TTC549 (cell line): ENCODE results near the gene EPO.
"Not testable (repeated sequence)": the region's sequence is repeated elsewhere in the genome, so short reads cannot be mapped to it uniquely, and the experiment has no call there.

ENCODE experiments used
- FAIRE-seq: peaks from 2 replicates; lab custom pipeline; 2012; peaks lifted over from hg19 to GRCh38; lab: Jason Lieb, UNC

EPO gene

DNA sequence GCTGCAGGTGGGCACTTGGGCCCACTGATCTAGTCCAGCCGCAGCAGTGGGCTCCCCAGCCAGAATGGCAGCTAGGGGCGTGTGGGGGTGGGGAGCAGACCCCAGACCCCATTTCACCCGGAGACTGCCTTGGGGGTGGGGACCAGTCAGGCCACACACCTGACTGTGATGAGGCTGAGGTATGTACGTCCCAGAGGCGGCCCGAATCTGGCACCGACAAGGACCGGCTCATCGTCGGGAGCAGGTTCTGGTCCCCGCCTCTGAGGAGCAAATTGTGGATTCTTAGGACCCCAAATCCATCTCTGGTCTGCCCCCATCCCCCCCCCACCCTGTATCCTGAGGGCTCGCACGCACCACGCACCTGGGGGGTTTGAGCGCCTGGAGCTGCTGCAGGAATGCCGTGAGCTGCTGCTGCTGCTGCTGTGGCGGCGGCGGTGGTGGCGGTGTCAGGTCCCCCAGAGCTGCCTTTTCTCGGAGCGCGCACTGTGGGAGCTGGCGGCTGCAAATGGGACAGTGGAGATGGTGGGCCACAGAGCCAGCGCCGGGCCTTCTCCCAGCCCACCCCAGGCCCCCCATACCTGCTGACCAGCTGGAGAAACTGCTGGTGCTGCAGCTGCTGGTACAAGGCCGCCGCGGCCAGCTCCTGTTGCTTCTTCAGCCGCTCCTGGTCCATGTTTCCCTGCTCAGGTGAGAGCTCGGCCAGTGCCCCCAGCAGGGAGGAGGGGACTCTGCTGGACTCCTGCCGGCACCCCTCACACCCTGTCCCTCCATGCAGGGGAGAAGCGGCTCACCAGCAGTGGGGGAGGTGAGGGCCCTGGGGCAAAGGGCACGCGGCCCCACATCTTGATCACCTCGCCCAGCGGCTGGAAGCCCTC lies 36.4 kb upstream of the EPO start:
- FAIRE-seq: no peak

DNA sequence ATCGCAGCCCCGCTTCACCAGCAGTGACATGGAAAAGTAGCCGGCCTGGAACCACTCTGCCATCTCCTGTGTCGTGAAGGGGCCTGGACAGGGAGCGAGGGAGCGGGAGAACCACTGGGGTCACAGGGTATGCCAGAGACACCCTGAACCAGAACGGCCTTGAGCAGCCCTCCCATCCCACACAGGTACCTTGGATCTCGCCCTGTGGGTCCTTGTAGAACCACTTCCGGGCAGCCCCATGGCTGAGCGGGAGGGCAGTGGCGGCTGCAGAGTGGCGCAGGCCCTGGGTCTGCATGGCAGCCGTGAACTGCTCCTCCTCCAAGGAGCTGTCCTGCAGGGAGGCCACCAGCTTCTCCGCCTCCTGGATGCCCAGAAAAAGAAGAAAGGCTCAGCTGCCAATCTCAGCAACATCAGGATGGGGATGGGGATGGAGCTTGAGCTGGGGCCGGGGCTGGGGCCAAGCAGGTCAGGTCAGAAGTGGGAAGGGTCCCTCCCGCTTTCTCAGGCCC lies 35.7 kb upstream of the EPO start:
- no peak for FAIRE-seq

DNA sequence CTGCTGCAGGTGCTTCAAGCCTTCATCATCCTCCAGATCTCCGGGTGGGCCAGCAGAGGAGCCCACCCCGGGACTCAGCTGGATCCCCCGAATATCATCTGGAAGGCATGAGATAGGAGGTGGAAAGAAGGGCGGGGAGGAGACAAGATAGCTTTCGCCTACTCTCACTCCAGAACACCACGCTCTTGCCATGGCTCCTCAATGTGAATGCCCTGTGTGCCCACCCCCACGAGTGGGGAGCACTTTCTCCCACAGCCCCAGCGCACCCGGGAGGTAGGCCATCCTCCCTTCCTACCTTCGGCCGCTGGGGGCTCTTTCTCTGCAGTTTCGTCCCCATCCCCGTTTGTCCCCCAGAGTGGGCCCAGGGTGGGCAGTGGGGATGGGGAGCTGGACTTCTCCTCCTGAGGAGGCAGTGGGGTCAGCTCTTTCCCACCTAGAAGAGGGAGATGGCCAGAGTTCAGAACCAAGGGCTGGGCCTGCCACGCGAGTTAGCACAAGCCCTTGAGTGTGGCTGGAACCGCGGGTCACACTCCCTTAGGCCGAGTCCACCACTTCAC lies 35.1 kb upstream of the EPO start:
- FAIRE-seq: no peak

DNA sequence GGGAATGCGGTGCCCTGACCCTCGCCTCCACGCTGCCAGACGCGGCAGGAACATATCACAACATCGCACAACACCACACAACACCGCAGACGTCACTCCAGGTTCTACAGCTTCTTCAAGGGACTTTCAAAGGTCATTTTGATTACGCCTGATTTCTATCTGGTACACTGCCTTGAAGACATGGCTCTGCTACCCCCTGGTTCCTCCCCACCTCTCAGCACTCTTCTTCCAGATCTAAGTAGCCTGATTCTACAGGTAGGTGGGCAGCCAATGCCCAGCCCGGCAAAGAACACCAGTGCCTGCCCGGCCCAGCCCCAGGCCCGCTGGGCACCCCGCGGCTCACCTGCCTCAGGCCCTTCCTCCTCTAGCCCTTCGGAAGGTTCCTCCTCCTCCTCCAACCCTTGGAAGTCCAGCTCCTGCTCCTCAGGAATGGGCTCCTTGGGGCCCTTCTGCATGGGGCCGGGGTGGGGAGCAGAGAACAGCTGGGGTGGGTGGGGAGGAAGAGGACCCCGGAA lies 34.6 kb upstream of the EPO start:
- no peak for FAIRE-seq

DNA sequence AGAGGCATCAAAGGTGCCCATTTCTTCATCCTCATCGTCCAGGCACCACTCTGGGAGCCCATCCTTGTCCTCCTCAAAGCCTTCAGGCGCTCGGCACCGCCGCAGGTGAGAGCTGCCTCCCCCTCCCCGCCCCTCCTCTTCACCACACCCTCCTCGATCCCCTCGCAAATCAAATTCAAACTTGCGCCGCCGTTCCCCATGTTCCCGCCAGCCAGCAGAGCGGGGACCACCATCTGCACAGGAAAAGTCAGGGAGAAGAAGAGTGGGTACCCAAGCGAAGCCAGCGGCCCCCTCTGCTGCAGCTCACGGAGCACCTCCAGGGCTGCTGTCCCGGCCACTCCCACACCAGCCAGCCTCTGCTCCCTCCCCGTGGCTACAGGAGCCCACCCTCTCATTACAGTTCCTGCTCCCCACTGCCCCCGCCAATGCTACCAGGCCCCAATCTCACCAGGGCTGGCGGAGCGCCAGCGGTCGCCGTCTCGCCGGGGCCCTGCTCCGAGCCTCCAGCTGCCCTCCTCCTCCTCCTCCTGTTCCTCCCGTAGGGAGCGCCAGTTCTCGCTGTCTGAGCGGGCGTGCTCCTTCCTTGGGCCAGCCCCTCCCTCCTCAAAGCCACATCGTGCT lies 34.0 kb upstream of the EPO start:
- FAIRE-seq: no peak

DNA sequence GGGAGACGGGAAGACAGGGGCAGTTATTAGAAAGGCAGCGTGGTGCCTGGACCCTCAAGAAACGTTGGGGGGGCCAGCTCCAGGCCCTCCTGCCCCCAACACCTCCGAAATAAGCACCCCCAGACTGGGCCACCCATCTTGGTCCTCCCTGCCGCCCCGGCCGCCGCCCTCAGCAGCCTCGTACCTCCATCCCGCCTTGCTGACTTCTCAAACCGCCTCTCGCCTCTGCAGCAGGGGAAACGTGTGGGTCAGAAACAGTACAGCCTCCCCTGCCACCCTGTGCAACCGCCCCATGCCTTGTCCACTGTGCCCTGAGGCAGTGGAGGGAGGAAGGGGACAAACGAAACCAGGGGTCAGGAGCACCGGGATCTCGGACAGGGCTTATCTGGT lies 33.5 kb upstream of the EPO start:
- no peak for FAIRE-seq

DNA sequence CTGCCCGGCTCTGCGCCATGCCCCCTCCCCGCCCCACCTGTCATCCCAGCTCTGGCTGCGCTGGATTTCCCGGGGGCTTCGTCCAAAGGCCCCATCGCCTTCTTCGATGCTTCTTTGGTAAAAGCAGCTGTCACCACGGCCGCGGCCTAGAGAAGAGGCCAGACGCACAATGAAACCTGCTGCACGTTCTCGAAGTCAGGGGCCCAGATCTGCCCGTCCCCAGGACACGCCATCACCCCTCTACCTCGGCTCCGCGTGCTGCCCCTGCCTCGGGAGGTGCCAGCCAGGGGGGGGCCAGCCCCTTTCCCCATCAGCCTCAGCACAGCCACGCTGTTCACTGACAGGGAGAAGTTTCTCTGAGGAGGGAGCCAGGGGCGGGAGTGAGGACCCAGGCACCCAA lies 33.0 kb upstream of the EPO start:
- no peak for FAIRE-seq

DNA sequence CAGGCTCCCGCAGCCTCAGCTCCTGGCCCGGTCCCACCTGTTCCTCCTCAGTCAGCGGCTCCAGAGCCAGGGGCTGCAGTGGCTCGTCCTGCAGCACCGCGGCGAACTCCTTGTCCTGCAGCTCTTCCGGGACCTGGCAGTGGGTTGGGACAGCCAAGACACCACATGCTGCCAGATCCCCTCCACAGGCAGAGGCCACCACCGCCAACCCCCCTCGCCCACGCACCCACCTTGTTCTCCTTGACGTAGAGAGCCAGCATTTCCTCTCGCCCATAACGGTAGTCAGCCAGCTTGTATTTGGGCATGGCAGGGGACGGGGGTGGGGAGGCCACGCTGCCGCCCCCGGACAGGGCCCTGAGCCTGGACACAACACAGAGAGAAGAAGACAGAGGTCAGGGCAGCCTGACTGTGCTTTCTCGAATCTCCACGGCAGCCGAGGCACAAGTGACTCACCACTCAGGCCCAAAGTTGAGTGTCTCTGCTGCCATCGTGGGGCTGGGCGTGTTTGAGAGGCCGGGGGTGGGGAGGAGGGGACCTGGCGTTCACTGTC lies 32.4 kb upstream of the EPO start:
- FAIRE-seq: no peak

DNA sequence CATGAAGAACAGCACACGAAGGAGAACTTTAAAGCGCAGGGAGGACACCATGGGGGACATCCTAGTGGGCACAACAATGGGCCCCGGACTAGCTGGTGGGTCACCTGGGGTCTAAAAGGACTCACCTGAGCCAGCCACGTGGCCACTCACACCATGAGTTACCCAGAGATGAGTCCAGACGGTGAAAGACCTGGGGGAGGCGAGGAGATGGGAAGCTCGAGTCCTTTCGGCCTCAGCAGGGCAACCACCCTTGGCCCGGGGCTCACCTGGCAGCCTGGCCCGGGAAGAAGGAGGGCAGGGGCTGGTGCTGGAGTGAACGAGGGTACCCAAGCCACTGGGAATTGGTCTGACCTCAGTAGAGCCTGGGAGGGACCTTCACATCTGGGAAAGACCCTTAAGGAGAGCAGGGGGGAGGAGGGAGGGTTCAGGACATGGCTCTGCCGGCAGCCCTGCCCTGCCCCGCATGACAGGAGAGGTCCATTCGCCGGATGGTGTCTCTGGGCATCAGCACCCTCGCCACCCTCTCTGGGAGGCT lies 31.9 kb upstream of the EPO start:
- FAIRE-seq: no peak

DNA sequence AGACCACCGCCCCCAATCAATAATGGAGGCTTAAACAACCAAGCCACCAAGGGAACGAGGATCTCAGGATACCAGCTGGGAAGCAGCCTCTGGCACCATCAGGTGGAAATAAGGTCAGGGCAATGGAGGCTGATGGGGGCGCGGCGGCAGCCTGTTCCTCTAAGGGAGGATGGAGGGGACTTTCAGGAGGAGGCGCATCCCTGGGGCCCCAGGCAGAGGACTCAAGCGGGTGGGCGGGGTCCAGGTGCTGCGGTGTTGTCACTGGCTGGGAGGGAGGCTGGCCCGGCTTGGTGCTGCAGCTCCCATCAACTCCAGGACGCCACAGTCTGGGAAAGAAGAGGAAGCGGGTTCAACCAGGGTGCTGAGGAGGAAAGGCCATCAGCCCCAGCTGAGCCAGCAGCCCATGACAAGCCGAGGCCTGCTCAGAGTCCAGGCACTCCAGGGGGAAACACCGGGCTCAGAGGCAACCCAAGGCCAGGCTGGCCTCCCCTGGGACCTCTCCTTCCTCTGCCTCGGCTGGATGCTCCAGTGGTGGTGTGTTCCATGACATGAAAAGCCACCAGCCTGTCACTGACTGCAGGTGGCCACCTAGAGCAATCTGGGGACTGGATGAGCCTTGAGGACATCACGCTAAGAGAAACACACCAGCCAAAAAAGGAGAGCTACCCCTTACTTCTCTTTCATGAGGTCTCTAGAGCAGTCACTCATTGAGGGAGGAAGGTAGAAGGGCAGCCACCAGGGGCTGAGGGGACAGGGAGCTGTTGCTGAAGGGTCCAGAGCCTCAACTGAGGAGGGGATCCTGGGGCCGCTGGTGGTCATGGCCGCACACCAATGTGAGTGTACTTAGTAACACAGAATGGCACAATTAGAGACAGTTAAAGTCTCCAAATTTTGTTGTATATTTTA lies 30.8 kb upstream of the EPO start:
- FAIRE-seq: no peak

DNA sequence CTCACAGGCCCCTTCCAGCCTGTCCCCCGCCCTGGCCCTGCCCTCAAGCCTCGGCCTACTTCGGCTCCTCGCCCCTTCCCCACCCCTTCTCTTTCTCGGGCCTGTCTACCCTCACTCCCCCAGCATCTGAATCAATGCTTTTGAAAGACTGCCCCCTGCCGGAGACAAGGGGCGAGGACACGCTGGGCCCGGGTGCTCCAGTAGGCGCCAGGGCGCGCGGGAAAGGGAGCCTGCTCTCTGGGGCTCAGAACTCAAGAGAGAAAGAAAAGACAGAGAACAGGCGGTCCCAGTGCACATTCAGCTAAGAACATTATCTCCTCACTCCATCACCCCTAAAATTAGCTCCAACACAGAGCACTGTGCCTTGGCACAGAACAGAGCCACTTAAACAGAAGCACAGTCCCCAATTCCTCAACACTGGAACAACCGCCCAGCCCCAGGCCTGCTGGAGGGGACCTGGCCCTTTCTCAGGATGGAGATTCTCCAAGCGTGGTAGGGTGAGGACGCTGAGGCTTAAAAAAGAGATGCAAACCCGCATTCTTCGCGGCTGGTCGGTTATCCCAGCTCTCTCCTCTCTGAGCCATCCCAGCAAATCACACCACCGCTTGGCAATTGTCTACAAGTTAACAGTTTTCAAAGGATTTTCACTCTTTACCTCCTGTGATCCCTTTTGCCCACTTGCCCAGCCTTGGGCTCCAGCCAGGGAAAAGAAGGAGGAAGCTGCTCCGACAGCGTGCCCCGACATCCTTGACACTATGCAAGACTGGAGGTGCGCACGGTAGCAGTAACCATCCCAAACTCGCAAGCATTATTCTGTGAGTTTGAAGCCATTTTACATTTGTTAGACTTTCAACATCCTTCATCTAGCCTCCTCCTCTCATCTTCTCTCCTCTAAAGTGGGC lies 28.3 kb upstream of the EPO start:
- peak; percentile 36 for FAIRE-seq

DNA sequence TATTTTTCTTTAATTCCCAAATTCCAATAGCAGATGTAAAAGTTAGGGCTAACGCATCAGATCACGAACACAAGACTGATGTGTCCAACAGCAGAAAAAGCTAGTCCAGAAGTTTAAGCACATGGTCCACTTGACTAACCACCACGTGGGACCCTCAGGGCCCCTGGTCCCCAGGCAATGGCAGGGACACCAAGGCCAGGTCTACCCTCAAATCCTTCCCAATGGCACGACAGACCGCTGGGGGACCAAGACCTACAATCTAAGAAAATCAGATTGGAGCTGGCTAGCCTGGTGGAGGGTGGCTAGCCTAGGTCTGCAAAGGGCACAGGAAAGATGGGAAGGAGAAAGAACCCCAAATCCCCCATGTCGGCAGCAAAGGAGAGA lies 27.7 kb upstream of the EPO start:
- no peak for FAIRE-seq

DNA sequence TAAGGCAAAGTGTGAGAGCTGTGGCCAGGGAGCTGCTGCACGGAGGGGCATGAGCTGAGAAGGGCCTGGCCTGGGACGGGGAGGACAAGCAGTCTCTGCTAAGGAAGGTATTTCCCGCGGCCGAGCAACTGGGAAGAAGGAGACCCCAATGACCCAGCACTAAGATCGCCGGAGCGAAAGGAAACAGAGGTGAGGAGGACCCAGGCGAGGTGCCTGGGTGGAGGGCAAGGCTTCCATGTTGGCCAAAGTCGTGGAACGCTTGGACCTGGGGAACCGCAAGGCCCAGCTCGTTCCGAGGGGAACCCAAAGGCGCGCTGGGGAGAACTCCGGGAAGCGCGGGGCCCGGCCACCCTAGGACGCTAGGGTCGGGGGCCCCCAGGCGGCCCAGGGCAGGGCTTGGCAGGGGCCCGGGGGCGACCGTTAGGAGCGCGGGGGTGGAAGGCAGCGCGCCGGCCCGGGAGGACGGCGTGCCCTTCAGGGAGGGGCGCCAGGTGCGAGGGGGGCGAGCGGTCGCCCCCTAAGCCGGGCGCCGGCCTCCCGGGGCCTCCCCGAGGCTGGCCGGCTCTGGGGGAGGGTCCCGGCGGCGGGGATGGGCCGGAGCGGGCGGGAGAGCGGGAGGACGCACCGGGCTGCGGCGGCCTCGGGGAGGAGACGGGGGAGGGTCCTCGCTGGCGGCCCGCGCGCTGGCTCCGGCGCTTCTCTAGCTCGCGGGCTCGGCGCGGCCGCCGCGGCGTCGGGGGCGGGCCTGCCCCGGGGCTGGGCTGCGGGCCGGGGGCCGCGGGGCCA lies 26.8 kb upstream of the EPO start:
- FAIRE-seq: no peak

DNA sequence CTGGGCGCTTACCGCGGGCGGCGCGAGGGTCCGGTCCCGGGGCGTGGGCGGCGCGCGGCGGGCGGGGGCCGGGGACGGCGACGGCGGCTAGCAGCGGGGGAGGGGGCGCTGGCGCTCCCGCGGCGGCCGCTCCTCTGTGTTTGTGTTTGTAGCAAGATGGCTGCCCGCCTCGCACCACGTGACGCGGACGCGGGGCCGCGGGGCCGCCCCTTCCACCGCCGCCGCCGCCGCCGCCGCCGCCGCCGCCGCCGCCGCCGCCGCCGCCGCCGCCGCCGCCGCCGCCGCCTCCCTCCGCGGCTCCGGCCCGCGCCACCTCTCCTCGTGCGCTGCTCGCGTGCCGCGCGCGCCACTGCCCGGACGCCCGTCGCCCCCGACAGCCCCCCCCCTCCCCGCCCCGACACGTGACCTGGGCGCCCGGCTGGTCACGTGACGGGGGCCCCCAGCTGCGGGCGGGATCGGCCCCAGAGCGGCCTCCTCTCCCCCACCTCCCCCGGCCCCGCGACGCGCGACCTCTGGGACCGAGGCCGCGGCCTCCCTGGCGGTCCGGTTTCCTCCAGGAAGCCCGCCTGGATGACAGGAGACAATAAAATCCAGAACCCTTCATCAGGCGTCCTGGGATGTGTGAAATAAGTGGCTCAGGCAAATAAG lies 26.0 kb upstream of the EPO start, which contains the start of gene GIGYF1:
GIGYF1 (minus strand) TSS at position 153 of the 648 bp plus-strand sequence. CDS start 6,012 bp downstream, outside the sequence.
- no peak for FAIRE-seq

DNA sequence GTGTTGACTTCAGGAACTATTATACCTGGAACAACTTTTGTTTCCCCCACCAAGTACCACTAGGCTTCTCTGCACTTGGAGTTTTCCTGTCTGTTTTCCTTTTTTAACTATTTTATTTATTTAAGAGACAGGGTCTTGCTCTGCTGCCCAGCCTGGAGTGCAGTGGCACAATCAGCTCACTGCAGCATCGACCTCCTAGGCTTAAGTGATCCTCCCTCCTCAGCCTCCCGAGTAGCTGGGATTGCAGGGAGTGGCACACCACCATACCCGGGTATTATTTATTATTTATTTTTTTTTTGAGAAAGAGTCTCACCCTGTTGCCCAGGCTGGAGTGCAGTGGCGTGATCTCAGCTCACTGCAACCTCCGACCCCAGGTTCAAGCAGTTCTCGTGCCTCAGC lies 24.1 kb upstream of the EPO start:
- FAIRE-seq: no peak

DNA sequence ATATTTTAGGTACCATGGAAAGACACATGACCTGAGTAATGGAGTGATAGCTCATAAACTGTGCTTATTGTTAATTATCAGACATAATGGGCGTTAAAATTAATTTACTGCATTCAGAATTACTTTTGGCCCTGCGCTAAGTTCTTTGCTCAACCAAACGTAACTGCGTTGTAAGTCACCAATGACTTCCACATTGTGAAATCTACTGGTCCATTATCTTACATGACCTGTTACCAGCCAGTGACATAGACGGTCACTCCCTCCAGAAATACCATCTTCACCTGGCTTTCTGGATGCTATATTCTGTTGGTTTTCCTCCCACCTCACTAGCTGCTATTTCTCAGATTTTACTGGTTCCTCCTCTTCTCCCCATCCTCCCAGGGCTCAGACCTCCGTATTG lies 21.2 kb upstream of the EPO start:
- no peak for FAIRE-seq

DNA sequence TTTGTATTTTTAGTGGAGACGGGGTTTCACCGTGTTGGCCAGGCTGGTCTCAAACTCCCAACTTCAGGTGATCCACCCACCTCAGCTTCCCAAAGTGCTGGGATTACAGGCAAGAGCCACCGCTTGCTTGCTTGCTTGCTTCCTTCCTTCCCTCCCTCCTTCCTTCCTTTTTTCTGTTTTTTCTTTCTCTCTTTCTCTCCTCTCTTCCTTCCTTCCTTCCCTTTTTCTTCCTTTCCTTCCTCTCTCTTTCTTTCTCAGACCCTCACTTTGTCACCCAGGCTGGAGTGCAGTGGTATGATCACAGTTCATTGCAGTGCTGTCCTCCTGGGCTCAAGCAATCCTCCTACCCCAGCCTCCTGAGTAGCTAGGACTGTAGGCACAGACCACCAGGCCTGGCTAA lies 19.2 kb upstream of the EPO start:
- FAIRE-seq: not testable (repeated sequence)

DNA sequence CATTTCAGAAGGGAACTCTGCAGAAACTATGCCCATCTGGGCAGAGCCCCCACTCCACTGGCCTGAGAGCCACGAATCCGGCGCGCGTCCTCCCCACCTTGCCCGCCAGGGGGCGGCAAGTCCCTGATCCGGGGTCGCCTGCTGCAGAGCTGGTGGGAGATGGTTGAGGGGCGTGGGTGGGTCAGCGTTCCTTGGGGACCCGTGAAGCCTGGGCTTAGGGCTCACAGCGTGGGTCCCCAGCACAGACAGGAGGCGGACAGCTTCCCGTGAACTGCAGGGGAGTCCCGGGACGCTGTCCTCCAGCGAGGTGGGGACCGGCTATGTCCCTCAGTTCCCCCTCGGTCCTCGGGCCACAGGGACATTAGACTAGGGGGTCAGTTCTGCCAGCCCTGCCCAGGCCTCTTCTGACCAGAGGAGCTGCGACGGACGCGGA lies 14.9 kb upstream of the EPO start:
- FAIRE-seq: no peak
